HepG2 (cell line): ENCODE data around the gene NELFCD. TPM values are rescaled to one million over a fixed set of nuclear protein-coding genes. Genes with fewer than 3 reads are reported as not detected.

Experiments
- BCL3 ChIP-seq: sonication (generic); formaldehyde crosslinking; IDR thresholded peaks from 2 replicates; pipeline ENCODE4 v1.5.1; 2020; ENCODE audit warnings: mild to moderate bottlenecking, missing genetic modification reagents, moderate library complexity
- E2F5 ChIP-seq: sonication (generic); formaldehyde crosslinking; conservative IDR thresholded peaks from 2 replicates; pipeline ENCODE4 v1.4.0; 2020; ENCODE audit warnings: missing genetic modification reagents
- EED ChIP-seq: sonication (generic); formaldehyde crosslinking; IDR thresholded peaks from 2 replicates; pipeline ENCODE4 v1.5.0; 2020; ENCODE audit warnings: mild to moderate bottlenecking, missing genetic modification reagents
- KLF15 ChIP-seq: sonication (generic); formaldehyde crosslinking; IDR thresholded peaks from 2 replicates; pipeline ENCODE4 v1.8.1; 2023; ENCODE audit warnings: borderline replicate concordance, mild to moderate bottlenecking, inconsistent platforms, missing genetic modification reagents, mixed read lengths
- NBN ChIP-seq: fragments of 450-650 bp; conservative IDR thresholded peaks from 2 replicates; pipeline ENCODE4 v1.6.1; 2017
- NFE2L2 ChIP-seq: fragments of 150-350 bp; IDR thresholded peaks from 2 replicates; pipeline ENCODE4 v1.6.1; 2014; ENCODE audit warnings: low read length
- SNAPC2 ChIP-seq: sonication (generic); formaldehyde crosslinking; IDR thresholded peaks from 2 replicates; pipeline ENCODE4 v1.8.1; 2022; ENCODE audit warnings: mild to moderate bottlenecking, missing genetic modification reagents
- TBP ChIP-seq: sonication (generic); formaldehyde crosslinking; IDR thresholded peaks from 2 replicates; pipeline ENCODE4 v1.5.0; 2020; ENCODE audit warnings: missing genetic modification reagents
- TGIF2 ChIP-seq: IDR thresholded peaks from 2 replicates; pipeline ENCODE4 v1.6.1; 2016; ENCODE audit warnings: control low read depth, missing compliant biosample characterization
- U2AF1 ChIP-seq: fragments of 200-400 bp; formaldehyde crosslinking; optimal IDR thresholded peaks from 2 replicates; pipeline ENCODE3; 2017; ENCODE audit warnings: mild to moderate bottlenecking, low read depth, low read length
- YEATS2 ChIP-seq: sonication (generic); formaldehyde crosslinking; IDR thresholded peaks from 2 replicates; pipeline ENCODE4 v1.4.0; 2020; ENCODE audit warnings: missing genetic modification reagents, borderline replicate concordance
- ZC3H13 ChIP-seq: sonication (generic); formaldehyde crosslinking; IDR thresholded peaks from 2 replicates; pipeline ENCODE4 v1.8.1; 2023; ENCODE audit warnings: mild to moderate bottlenecking, missing genetic modification reagents, moderate library complexity
- ZNF468 ChIP-seq: sonication (generic); formaldehyde crosslinking; IDR thresholded peaks from 2 replicates; pipeline ENCODE4 v1.8.0; 2022; ENCODE audit warnings: mild to moderate bottlenecking, moderate library complexity, missing genetic modification reagents
- ZNF589 ChIP-seq: sonication (generic); formaldehyde crosslinking; conservative IDR thresholded peaks from 2 replicates; pipeline ENCODE4 v1.8.0; 2022; ENCODE audit warnings: mild to moderate bottlenecking, moderate library complexity, missing genetic modification reagents
- ZNF879 ChIP-seq: sonication (generic); formaldehyde crosslinking; IDR thresholded peaks from 2 replicates; pipeline ENCODE4 v1.8.1; 2023; ENCODE audit warnings: missing genetic modification reagents
- polyA plus RNA-seq, 8 experiments: library from polyadenylated mRNA; depleted of rRNA in 3 of 8; stranded (reverse) in 7 of 8; unstranded in 1 of 8; fragments of >200 nt; fragmentation: Illumina TruSeq in 4 of 8; extraction: Trizol in 4 of 8; gene quantifications; 2 replicates each; pipeline versions ENCODE4 v1.2.1 to v1.2.3, GENCODE V29; 2011 to 2016; ENCODE audit warnings: low read depth in 4 of 8, missing spikeins in 1 of 8, mixed read lengths in 1 of 8; ENCODE audit not compliant: insufficient read depth in 1 of 8
- total RNA-seq, 5 experiments: library from RNA; depleted of rRNA; stranded (reverse); fragments of >200 nt; fragmentation: Illumina TruSeq; extraction: Trizol; gene quantifications; 2 replicates each; pipeline ENCODE4 v1.2.3, GENCODE V29; 2016; ENCODE audit warnings: low read depth in 1 of 5
- TF ChIP-seq, protein P1 (sequence below): sonication (generic); formaldehyde crosslinking; IDR thresholded peaks from 2 replicates; pipeline ENCODE4 v1.5.0; 2020; ENCODE audit warnings: mild to moderate bottlenecking, missing genetic modification reagents, borderline replicate concordance
- TF ChIP-seq, protein P2 (sequence below): sonication (generic); formaldehyde crosslinking; IDR thresholded peaks from 2 replicates; pipeline ENCODE4; 2020; ENCODE audit warnings: missing genetic modification reagents, mild to moderate bottlenecking, borderline replicate concordance

NELFCD gene
- total and polyA plus RNA-seq, 2 of the 13 experiments (the other 11 are each of a cell fraction or from before 2014, with no cell fraction given), result 159 to 203 TPM

GRCh38 chr20:59017493-59018231, 36.6 kb downstream of the NELFCD start (continued):
- TF ChIP-seq, protein P1, sequence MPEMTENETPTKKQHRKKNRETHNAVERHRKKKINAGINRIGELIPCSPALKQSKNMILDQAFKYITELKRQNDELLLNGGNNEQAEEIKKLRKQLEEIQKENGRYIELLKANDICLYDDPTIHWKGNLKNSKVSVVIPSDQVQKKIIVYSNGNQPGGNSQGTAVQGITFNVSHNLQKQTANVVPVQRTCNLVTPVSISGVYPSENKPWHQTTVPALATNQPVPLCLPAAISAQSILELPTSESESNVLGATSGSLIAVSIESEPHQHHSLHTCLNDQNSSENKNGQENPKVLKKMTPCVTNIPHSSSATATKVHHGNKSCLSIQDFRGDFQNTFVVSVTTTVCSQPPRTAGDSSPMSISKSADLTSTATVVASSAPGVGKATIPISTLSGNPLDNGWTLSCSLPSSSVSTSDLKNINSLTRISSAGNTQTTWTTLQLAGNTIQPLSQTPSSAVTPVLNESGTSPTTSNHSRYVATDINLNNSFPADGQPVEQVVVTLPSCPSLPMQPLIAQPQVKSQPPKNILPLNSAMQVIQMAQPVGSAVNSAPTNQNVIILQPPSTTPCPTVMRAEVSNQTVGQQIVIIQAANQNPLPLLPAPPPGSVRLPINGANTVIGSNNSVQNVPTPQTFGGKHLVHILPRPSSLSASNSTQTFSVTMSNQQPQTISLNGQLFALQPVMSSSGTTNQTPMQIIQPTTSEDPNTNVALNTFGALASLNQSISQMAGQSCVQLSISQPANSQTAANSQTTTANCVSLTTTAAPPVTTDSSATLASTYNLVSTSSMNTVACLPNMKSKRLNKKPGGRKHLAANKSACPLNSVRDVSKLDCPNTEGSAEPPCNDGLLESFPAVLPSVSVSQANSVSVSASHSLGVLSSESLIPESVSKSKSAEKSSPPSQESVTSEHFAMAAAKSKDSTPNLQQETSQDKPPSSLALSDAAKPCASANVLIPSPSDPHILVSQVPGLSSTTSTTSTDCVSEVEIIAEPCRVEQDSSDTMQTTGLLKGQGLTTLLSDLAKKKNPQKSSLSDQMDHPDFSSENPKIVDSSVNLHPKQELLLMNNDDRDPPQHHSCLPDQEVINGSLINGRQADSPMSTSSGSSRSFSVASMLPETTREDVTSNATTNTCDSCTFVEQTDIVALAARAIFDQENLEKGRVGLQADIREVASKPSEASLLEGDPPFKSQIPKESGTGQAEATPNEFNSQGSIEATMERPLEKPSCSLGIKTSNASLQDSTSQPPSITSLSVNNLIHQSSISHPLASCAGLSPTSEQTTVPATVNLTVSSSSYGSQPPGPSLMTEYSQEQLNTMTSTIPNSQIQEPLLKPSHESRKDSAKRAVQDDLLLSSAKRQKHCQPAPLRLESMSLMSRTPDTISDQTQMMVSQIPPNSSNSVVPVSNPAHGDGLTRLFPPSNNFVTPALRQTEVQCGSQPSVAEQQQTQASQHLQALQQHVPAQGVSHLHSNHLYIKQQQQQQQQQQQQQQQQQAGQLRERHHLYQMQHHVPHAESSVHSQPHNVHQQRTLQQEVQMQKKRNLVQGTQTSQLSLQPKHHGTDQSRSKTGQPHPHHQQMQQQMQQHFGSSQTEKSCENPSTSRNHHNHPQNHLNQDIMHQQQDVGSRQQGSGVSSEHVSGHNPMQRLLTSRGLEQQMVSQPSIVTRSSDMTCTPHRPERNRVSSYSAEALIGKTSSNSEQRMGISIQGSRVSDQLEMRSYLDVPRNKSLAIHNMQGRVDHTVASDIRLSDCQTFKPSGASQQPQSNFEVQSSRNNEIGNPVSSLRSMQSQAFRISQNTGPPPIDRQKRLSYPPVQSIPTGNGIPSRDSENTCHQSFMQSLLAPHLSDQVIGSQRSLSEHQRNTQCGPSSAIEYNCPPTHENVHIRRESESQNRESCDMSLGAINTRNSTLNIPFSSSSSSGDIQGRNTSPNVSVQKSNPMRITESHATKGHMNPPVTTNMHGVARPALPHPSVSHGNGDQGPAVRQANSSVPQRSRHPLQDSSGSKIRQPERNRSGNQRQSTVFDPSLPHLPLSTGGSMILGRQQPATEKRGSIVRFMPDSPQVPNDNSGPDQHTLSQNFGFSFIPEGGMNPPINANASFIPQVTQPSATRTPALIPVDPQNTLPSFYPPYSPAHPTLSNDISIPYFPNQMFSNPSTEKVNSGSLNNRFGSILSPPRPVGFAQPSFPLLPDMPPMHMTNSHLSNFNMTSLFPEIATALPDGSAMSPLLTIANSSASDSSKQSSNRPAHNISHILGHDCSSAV (CRISPR knock-in tag), result no peak
- TF ChIP-seq NBN (no peak), ZNF468 (no peak), TGIF2 (CRISPR knock-in tag) (no peak), EED (CRISPR knock-in tag) (peak; percentile 78; the same call in 1 of the 2 replicates), YEATS2 (CRISPR knock-in tag) (no peak), E2F5 (CRISPR knock-in tag) (no peak), U2AF1 (peak; percentile 55), ZNF879 (no peak), ZC3H13 (CRISPR knock-in tag) (0 out of 2 replicates have a peak, but pooled peaks have one; percentile 29), BCL3 (CRISPR knock-in tag) (no peak), SNAPC2 (CRISPR knock-in tag) (no peak), TBP (CRISPR knock-in tag) (no peak), NFE2L2 (no peak), KLF15 (CRISPR knock-in tag) (no peak), ZNF589 (CRISPR knock-in tag) (no peak)
- TF ChIP-seq, protein P2, sequence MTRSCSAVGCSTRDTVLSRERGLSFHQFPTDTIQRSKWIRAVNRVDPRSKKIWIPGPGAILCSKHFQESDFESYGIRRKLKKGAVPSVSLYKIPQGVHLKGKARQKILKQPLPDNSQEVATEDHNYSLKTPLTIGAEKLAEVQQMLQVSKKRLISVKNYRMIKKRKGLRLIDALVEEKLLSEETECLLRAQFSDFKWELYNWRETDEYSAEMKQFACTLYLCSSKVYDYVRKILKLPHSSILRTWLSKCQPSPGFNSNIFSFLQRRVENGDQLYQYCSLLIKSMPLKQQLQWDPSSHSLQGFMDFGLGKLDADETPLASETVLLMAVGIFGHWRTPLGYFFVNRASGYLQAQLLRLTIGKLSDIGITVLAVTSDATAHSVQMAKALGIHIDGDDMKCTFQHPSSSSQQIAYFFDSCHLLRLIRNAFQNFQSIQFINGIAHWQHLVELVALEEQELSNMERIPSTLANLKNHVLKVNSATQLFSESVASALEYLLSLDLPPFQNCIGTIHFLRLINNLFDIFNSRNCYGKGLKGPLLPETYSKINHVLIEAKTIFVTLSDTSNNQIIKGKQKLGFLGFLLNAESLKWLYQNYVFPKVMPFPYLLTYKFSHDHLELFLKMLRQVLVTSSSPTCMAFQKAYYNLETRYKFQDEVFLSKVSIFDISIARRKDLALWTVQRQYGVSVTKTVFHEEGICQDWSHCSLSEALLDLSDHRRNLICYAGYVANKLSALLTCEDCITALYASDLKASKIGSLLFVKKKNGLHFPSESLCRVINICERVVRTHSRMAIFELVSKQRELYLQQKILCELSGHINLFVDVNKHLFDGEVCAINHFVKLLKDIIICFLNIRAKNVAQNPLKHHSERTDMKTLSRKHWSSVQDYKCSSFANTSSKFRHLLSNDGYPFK, result no peak
